ENCODE measurements around the gene LRBA. TPM values are rescaled to one million over a fixed set of nuclear protein-coding genes. Genes with fewer than 3 reads are reported as not detected.

Gene LRBA
- polyA plus RNA-seq, 1 of the 3 experiments (the other 2 are of a cell fraction) = 11.4 TPM

GRCh38 chr4:150310159-150310895 lies 704.8 kb downstream of the LRBA start (continued):
- peak; percentile 37; the same call in 1 of the 2 replicates for TF ChIP-seq PBX3 (IDR thresholded peaks at IDR 0.05)
- TF ChIP-seq TEAD4 (IDR thresholded peaks at IDR 0.05; ENCODE audit: borderline replicate concordance, insufficient read depth) = no peak
- no peak for TF ChIP-seq RAD21 (IDR thresholded peaks at IDR 0.05; ENCODE audit: low read length)
- no peak for TF ChIP-seq CTCF (IDR thresholded peaks at IDR 0.05)
- TF ChIP-seq GABPA (IDR thresholded peaks at IDR 0.05; ENCODE audit: low read depth) = no peak
- no peak for TF ChIP-seq NRF1 (IDR thresholded peaks at IDR 0.05; ENCODE audit: low read depth, low read length)
- peak; percentile 58 for TF ChIP-seq TCF12 (IDR thresholded peaks at IDR 0.05)
- no peak for TF ChIP-seq SIN3A (IDR thresholded peaks at IDR 0.05; ENCODE audit: borderline replicate concordance, low read depth, low read length)
- TF ChIP-seq IRF3 (IDR thresholded peaks at IDR 0.05; ENCODE audit: low read depth, low read length) = no peak

GRCh38 chr4:150308824-150309472 lies 706.1 kb downstream of the LRBA start:
- TF ChIP-seq FOSL2 (IDR thresholded peaks at IDR 0.05; ENCODE audit: borderline replicate concordance, low read depth) = peak; percentile 82
- TF ChIP-seq EZH2phosphoT487 (IDR thresholded peaks at IDR 0.05; ENCODE audit: borderline replicate concordance, low read depth) = no peak
- no peak for TF ChIP-seq GATA2 (CRISPR knock-in tag; IDR thresholded peaks at IDR 0.05)
- TF ChIP-seq PBX3 (IDR thresholded peaks at IDR 0.05) = peak; percentile 24; the same call in 1 of the 2 replicates
- no peak for TF ChIP-seq REST (IDR thresholded peaks at IDR 0.05; ENCODE audit: low read depth, low read length)
- peak; percentile 37 for TF ChIP-seq TCF12 (IDR thresholded peaks at IDR 0.05)
- TF ChIP-seq MXI1 (IDR thresholded peaks at IDR 0.05; ENCODE audit: low read depth, low read length) = no peak
- TF ChIP-seq JUND (IDR thresholded peaks at IDR 0.05) = peak; percentile 75
- TF ChIP-seq POLR2AphosphoS5 (IDR thresholded peaks at IDR 0.05; ENCODE audit: low read depth, low read length) = no peak
- H4K20me1 ChIP-seq (ENCODE audit: insufficient read depth) = no peaks in the 10 kb centered on the region
- H3K9ac ChIP-seq = no peak overlapping the region
- 71% methylated on average over 4 of the region's 4 CpGs for WGBS (ENCODE audit: low lambda C conversion rate)
- no peak overlapping the region for H2AFZ ChIP-seq (ENCODE audit: low read depth)
- H3K36me3 ChIP-seq (replicated peaks in 1 of 2; ENCODE audit: control insufficient read depth in 1 of 2, insufficient read depth in 2 of 2, low read length in 1 of 2) = no peaks in the 10 kb centered on the region
- H3F3A ChIP-seq (replicated peaks; ENCODE audit: insufficient read depth) = peaks cover 21% of the 10 kb centered on the region
- CTCF ChIA-PET = interaction anchor here (1.6 kb wide), 1 partner anchor 11 kb away, joined by 14 read pairs; no protein-coding TSS in a partner anchor
- H3K27ac ChIP-seq (ENCODE audit: low read depth in 2 of 2, low read length in 1 of 2) = peak overlapping the region in 1 of 2 experiments; percentile 64; a peak in 2 of 4 replicates
- H3K9me3 ChIP-seq = no peaks in the 10 kb centered on the region
- peaks cover 8 to 33% of the 10 kb centered on the region in 2 experiments; a peak in 3 of 4 replicates for H3K4me1 ChIP-seq (ENCODE audit: control insufficient read depth in 1 of 2, insufficient read depth in 2 of 2, low read depth in 1 of 2, low read length in 1 of 2)
- no peak overlapping the region for H3K4me3 ChIP-seq (ENCODE audit: low read depth in 2 of 2, low read length in 1 of 2)
- H3K9me2 ChIP-seq = no peaks in the 10 kb centered on the region
- no peaks in the 10 kb centered on the region for H3K79me2 ChIP-seq (ENCODE audit: insufficient read depth)
- no peak for DNase-seq
- H3K4me2 ChIP-seq = no peak overlapping the region
- POLR2A ChIA-PET = no interaction called here
- no peaks in the 10 kb centered on the region for H3K27me3 ChIP-seq (ENCODE audit: insufficient read depth)

Data from SK-N-SH (cell line).